ENCODE data around the gene UBE2D3. TPM values are rescaled to one million over a fixed set of nuclear protein-coding genes. Genes with fewer than 3 reads are reported as not detected.
"Not testable (repeated sequence)": the region's sequence is repeated elsewhere in the genome, so short reads cannot be mapped to it uniquely, and the experiment has no call there.

UBE2D3 gene
- 337 and 386 TPM in 2 replicates for total RNA-seq (2014; rRNA removed; shearing (Covaris generic))

DNA sequence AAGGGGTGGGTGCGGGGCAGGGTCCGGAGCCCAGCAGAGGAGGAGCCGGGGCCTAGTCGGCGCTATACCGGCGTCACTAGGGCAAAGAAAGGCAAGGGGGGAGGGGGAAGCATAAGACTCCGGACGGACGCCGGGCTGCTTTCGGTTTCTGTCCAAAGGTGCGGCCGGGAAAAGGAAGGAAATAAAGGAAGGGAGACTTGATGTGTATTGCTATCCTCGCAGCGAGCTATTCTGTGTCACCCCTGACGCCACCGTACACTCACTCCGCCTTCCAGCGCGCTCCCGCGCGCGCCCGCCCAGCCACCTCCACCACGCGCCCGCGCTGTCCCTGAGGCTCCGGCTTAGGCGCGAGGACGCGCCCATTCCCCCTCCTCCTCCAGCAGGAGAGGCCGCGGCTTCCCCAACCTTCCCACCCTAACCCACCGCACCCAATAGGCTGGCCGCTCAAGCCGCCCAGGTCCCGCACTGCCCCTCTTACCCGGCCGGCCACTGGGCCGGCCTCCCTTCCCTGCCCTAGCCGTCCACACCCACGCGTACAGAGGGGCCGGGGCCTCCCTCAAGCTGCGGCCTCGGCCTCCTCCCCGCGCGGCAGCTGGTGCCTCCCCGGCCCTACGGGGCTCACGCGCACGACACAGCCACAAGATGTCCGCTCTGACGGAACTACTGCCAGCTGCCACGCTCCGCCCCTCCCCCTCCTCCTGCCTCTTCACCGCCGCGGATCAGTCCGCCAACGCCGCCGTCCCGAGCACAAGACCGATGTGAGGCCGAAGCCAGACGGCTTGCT is at the start of gene UBE2D3:
Gene UBE2D3 (minus strand): TSS at position 662 of the 784 bp plus-strand sequence. CDS start 1,043 bp downstream, outside the sequence.
- peak; percentile 90 for DNase-seq (ENCODE audit: low read depth)

DNA sequence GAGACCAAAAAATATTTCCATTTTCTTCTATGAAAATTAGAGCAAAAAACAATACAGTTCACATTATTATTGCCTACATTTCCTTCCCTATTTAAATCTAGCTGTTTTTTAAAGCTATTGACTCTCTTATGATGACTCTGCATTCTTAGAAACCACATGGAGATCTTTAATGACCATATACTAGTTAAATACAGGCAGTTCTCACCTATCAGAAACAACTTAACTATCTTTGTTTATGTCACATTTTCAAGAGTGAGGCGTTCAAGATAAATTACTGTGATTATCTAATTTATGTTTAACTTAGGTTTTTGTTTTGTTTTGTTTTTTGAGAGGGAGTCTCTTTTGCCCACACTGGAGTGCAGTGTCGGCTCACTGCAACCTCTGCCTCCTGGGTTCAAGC is 44.4 kb upstream of the UBE2D3 start:
- no peak for DNase-seq (ENCODE audit: low read depth)

DNA sequence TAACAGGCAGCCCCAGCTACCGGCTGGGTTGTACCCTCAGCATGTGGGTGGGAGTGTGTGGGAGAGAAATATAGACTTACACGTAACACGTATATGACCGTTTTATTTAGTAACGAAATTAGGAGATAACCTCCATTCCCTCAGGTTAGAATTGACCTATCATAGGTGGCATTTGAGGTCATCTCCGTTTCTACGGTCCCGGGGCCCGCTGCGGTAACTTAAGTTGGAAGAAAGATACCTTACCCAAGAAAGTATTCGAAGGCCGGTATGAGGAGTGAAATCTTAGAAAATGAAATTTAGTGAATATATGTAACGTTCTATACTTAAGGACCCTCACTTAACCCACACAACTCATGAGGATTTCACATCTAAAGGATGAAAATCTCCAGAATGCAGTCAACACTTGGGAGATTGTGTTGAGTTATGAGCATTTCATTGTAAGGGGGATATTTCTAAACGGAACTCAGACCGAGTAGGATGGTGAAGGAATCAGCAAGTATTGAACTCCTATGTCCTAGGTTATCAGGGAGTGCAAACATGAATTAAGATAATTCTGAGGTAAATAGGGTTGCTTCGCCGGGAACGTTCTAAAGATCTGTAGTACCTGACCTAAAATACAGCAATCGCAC is 42.3 kb upstream of the UBE2D3 start:
- no peak for DNase-seq (ENCODE audit: low read depth)

DNA sequence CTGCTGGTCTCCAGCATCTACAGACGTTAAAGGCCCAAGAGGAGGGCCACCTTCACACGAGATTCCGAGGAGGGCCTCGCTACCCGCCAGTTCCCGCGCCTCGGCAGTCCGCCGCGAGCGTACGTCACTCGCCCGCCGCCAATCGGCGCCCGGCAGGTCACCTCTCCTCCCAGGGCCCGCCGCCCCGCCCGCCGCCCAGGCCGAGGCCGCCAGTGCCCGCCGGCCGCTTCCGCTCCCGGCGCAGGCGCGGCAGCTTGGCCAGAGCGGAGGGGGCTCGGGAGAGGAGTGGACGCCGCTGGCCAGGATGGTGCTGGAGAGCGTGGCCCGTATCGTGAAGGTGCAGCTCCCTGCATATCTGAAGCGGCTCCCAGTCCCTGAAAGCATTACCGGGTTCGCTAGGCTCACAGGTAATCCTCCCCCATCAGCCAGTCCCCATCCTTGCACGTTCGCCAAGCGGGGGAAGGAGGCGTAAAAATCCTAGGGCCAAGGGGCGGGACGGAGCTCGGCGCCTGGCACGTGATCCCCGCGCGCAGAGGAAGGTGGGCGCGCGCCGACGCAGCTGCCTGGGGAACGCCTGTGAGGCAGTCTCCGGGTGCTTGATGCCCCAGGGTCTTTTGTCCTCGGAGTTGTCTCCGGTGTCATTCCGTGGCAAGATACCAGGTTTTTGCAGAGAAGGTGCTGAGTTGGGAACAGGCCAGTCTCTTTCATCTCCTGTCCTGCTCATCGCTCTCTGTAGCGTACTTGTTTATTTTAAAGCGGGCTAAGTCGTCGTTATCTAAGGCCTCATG is 41.6 kb upstream of the UBE2D3 start, which contains the start of gene CISD2:
Gene CISD2 (plus strand): TSS at position 212 of the 788 bp plus-strand sequence. CDS start 93 bp downstream, at position 305.
- DNase-seq (ENCODE audit: low read depth), result peak; percentile 91

DNA sequence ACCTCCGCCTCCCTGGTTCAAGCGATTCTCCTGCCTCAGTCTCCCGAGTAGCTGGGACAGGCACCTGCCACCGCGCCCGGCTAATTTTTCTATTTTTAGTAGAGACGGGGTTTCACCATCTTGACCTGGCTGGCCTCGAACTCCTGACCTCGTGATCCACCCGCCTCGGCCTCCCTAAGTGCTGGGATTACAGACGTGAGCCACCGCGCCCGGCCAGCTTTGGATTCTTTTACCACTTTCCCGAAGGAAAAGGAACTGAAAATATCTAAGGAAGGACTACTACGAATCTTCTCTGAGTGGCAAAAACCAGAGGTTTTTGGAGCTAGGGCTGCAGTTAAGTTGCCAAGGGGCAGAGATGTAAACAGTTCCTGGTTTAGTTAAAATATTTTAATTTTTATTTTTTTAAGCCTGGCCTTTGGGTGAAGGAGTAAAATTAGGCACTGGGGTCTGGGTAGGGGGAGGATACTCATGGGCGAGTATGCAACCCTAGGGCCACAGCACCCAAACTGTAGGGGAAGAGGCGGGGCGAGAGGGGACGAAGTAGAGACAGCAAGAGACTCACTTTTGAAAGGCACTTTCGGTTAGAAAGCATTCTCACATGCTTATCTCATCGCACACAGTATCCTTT is 40.9 kb upstream of the UBE2D3 start:
- DNase-seq (ENCODE audit: low read depth), result no peak

DNA sequence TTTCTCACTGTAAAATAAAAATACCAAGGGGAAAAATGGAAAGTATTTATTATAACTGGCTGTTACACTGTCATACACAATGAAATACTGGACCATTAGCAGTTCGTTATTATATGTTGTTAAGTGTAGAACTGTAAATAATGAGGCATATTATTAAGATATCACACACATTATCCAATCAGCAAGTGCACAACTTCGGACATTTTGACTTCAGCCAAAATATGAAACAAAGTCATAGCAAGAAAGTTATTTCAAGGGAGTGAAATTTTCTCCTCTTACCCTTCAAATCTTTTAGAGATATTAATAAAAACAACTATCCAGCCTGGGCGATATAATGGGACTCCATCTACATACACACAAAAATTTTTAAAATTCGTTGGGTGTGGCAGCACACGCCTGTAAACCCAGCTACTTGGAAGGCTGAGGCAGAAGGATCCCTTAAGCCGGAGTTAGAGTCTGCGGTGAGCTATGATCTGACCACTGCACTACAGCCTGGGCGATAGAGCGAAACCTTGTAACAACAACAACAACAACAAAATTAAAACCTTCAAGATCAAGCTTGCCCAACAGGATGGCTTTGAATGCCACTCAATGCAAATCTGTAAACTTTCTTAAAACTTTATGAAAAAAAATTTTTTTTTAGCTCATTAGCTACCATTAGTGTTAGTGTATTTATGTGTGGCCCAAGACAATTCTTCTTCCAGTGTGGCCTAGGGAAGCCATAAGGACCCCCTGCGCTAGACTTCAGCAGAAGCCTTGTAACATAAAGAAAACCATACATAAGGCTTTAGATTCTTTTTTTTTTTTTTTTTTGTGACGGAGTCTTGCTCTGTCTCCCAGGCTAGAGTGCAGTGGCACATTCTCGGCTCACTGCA is 40.2 kb upstream of the UBE2D3 start:
- DNase-seq (ENCODE audit: low read depth), result peak; percentile 45

DNA sequence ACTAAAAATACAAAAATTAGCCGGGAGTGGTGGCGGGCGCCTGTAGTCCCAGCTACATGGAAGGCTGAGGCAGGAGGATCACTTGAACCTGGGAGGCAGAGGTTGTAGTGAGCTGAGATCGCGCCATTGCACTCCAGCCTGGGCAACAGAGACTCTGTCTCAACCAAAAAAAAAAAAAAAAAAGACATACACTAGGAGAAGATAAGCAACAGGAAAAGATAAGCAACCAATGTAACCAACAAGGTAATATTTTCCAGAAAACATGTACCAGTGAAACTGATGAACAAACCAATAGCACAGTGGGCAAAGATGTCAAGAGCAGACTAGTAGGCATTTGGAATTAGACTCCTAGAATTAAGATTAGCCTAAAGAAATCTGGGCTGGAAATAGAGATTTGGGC is 38.0 kb upstream of the UBE2D3 start:
- DNase-seq (ENCODE audit: low read depth), result not testable (repeated sequence)

DNA sequence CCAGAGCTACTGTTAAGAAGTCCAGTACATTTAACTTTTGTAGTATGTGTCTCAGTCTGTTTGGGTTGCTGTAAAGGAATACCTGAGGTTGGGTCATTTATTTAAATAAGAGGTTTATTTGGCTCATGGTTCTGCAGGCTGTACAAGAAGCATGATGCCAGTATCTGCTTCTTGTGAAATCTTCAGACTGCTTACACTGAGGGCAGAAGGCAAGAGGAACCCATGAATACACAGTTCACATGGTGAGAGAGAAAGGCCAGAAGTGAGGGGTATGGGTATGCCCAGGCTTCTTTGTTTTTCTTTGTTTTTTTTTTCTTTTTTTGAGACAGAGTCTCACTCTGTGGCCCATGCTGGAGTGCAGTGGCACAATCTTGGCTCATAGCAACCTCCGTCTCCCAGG is 35.4 kb upstream of the UBE2D3 start:
- no peak for DNase-seq (ENCODE audit: low read depth)

DNA sequence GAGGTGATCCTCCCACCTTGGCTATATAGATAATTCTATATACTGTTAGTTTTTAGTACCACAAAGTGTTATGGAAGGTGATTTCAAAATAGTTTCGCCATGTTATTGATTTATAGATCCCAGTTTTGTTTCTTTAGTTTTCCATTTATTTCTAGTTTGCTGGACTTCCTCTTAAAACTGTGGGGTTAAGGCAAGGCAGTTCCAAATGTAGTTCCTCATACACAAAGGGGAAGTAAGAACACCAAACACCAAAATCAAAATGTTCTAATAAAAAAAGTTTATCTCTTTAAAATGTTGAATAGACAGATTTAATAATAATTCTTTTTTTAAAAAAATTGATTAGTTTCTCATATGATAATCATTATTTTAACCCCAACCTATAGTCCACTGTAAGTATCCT is 34.7 kb upstream of the UBE2D3 start:
- DNase-seq (ENCODE audit: low read depth), result no peak

DNA sequence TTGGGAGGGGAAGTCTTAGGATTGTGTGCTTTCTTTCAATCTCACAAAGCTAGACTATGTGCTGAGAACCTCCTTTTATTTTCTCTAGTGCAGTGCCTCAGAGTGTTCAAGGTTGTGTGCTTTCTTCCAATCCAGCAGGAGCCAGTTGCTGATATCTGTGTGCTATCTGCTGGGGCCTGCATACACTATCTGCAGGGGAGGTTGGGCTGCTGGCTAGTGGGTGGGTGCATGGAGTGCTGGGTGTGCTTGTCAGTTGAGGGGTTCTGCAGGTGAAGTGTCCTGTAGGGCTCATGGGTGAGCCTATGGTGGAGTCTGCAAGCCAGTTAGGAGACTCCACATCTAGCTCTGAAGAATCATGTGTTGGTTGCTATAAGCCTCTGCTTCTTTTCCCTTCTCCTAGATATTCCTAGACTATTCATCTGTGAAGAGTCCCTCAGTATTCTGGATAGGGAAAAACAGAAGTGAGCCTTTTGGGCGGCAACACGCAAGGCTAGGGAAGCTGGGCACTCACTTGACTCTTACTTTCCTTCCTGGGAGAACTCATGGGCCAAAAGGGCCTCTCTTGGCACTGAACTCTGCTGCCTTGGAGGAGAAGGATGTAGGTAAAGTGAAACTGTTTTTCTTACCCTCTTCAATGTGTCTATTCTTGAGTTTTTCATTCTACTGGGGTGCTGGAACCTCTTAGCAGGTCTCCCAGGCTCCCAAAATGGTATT is 33.4 kb upstream of the UBE2D3 start:
- DNase-seq (ENCODE audit: low read depth), result no peak

DNA sequence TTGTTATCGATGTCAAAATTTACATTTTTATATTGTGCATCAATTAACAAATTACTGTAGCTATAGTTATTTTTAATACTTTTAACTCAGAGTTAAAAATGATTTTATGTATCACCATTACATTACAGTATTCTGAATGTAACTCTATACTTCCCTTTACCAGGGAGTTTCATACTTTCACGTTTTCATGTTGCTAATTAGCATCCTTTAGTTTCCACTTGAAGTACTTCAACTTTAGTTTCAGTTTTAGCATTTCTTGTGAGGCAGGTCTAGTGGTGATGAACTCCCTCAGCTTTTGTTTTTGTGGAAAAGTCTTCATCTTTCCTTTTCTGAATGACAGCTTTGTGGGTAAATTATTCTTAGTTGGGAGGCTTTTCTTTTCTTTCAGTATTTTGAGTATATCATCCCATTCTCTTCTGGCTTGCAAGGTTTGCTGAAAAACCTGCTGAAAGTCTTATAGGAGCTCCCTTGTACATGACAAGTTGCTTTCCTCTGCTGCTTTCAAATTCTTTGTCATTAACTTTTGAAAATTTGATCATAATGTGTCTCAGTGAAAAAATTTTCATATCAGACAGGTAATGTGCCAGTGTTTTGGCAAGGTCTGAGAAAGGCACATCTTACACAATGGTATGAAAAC is 31.6 kb upstream of the UBE2D3 start:
- no peak for DNase-seq (ENCODE audit: low read depth)

DNA sequence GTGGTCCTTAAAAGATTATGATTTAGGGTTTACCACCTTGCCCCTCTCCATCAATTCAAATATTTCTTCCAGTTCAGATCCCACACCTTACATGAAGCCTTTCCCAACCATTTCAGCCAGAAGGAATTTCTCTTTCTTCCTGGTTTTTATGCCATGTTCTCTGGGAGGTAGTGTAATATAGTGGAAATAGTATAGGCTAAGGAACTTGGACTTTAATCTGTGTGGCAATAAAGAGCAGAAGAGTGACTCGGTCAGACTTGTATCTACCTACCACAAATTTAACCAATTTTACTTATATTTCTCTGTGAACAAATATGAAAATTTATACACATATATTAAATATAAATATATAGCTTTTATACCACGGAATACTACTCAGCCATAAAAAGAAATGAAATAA is 23.0 kb upstream of the UBE2D3 start:
- no peak for DNase-seq (ENCODE audit: low read depth)

DNA sequence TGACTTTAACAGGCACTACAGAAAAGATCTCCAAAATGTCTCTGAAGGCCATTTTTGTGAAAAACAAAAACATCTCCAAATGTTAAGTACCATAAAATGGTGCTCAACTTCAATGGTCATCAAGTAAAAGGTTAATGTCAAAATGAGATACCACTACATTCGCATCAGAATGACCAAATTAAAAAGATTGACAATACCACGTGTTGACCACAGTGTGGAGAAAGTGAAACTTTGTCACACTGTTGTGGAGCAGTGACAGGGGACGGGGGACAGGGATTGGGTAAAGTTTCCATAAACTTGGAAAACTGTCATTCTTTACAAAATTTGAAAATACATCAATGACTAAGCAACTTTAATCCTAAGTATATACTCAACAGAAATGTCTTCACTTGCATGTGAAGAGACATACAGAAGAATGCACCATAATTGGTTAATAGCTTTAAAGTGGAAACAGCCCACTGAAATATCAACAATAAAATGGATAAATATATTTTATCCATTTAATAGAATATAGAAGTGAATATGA is 22.3 kb upstream of the UBE2D3 start:
- no peak for DNase-seq (ENCODE audit: low read depth)

DNA sequence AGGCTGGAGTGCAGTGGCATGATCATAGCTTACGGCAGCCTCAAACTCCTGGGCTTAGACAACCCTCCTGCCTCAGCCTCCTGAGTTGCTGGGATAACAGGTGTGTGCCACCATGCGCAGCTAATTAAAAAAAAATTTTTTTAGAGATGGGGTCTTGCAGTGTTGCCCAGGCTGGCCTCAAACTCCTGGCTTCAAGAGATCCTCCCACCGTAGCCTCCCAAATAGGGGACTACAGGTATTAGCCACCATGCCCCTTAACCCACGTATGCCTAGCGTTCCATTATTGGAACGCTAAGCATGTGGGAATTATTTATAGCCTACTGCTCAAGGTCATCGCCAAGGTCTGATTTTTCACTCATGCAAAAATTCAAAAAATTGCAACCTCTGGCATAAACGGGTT is 20.3 kb upstream of the UBE2D3 start:
- no peak for DNase-seq (ENCODE audit: low read depth)

DNA sequence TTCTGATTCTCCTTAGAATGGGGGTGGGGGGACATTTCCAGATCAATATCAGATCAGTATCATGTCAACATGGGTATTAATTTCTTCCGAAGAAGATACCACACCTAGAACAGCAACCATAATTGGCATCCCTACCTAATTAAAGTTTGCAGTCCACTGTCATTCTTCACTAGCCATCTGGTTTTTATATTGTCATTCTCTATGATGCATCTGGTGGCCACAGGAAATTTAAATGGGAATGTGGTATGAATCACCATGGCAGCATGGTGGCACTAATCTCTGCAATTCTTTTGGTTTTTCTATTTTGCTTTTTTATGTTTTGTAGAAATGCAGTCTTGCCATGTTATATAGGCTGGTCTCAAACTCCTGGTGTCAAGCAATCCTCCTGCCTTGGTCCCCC is 16.6 kb upstream of the UBE2D3 start:
- peak; percentile 37 for DNase-seq (ENCODE audit: low read depth)

DNA sequence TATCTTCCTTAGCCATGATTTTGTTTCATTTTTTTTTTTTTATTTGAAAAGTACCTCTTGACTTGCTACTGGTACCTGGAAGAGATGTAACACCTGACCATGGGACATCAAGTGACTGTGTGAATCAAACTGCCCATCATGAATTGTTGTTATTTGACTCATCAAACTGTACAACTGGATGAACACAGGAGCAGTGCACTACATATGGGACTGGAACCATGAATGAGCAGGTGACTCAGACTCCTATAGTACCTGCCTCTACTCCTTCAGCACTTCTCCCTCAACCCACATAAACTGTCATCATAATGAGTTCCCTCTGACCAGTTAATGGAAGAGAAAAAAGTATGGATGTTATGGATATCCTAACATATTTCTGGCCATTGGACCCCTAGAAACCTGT is 15.9 kb upstream of the UBE2D3 start:
- DNase-seq (ENCODE audit: low read depth), result no peak

DNA sequence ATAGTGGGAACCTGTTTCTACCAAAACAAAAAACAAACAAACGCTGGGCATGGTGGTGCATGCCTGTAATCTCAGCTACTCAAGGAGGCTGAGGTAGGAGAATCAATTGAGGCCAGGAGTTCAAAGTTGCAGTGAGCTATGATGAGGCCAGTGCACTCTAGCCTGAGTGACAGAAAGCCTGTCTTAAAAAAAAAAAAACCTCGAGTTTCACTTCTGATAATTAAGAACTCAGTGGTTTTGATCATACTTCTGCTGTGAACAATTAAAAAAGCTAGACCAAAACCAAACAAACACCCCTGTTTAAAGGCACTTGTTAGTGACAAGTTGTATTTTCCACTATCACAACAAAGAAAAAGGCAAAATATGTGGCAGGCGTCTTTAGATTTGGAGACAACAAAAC is 15.0 kb upstream of the UBE2D3 start:
- no peak for DNase-seq (ENCODE audit: low read depth)

DNA sequence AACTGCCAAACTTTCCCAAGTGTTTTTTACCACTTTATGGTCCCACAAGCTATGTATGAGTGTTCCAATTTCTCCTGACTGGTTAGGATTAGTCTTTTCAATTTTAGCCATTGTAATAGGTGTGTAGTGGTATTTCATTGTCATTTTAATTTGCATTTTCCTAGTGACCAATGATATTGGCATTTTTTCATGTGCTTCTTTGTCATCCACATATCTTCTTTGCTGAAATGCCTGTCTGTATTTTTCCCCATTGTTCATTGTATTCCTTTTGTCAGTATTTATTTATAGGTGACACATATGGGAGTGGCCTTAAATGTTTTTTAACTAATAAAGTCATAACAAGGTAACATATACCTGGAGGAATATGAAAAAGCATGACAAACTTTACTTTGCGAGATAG is 9.2 kb upstream of the UBE2D3 start:
- DNase-seq (ENCODE audit: low read depth), result no peak

DNA sequence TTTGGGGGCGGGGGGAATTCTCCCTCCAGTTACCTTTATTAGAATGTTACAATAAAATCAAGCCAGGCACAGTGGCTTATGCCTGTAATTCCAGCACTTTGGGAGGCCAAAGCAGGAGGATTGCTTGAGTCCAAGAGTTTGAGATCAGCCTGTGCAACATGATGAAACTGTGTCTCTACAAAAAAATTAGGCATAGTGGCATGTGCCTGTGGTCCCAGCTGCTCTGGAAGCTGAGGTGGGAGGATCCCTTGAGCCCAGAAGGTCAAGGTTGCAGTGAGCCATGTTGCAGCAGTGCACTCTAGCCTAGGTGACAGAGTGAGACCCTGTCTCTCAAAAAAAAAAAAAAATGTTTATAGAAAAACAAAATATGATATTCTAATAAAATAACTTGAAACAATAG is 5.3 kb upstream of the UBE2D3 start:
- no peak for DNase-seq (ENCODE audit: low read depth)

DNA sequence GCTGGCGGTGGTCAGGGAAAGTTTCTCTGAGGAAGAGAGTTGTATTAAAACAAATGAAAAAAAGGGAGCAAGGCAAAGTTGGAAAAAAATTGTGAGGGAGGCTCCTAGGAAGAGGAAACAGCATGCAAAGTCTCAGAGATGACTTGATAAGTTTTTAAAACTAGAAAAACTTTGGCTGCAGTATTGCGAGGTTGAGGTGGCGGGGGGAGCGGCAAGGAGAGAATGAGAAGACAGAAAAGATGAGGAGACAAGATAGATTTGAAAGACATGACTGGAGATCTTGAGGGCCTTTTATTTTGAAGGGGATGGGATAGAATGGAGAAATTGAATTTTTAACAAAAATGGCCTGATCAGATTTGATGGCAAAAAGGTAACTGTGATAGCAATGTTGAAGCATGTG is 4.8 kb upstream of the UBE2D3 start:
- no peak for DNase-seq (ENCODE audit: low read depth)
